Stimulated activated CD8-positive, alpha-beta memory T cell treated with anti-CD3 and anti-CD28 coated beads, Interleukin-12 subunit alpha, Interleukin-12 subunit beta, amount 100 ng/mL, for 4 hours (primary cell): Measurements from ENCODE around the gene LONRF2.

Experiments used
- DNase-seq: peaks from one replicate; pipeline ENCODE4 v3.0.0-alpha.2; 2020; ENCODE audit warnings: low read depth

The LONRF2 gene

GRCh38 chr2:100301881-100302584 is 20.3 kb downstream of the LONRF2 start:
- DNase-seq = no peak

GRCh38 chr2:100299548-100299947 is 22.8 kb downstream of the LONRF2 start:
- DNase-seq = no peak

- no peak for DNase-seq
Observed at GRCh38 chr2:100297511-100297910, 24.8 kb downstream of the LONRF2 start.

- no peak for DNase-seq
Observed at GRCh38 chr2:100294162-100294497, 28.2 kb downstream of the LONRF2 start.

GRCh38 chr2:100293341-100294161 is 28.8 kb downstream of the LONRF2 start:
- DNase-seq = no peak

GRCh38 chr2:100292022-100292580 is 30.2 kb downstream of the LONRF2 start:
- no peak for DNase-seq

- DNase-seq = peak; percentile 15
Observed at GRCh38 chr2:100291152-100291970, 30.9 kb downstream of the LONRF2 start.

GRCh38 chr2:100290718-100291151 is 31.6 kb downstream of the LONRF2 start:
- DNase-seq = no peak

GRCh38 chr2:100289020-100289419 is 33.3 kb downstream of the LONRF2 start:
- no peak for DNase-seq

GRCh38 chr2:100286318-100286717 is 36.0 kb downstream of the LONRF2 start:
- no peak for DNase-seq

GRCh38 chr2:100285691-100286090 is 36.6 kb downstream of the LONRF2 start:
- DNase-seq = no peak

GRCh38 chr2:100285011-100285410 is 37.3 kb downstream of the LONRF2 start:
- no peak for DNase-seq

- no peak for DNase-seq
Observed at GRCh38 chr2:100283724-100284501, 38.4 kb downstream of the LONRF2 start.

- DNase-seq = no peak
Observed at GRCh38 chr2:100281521-100282438, 40.5 kb downstream of the LONRF2 start.

- DNase-seq = no peak
Observed at GRCh38 chr2:100279586-100280534, 42.4 kb downstream of the LONRF2 start.

- DNase-seq = no peak
Observed at GRCh38 chr2:100278986-100279385, 43.3 kb downstream of the LONRF2 start.

- no peak for DNase-seq
Observed at GRCh38 chr2:100278501-100278900, 43.8 kb downstream of the LONRF2 start.

GRCh38 chr2:100277540-100278207 is 44.6 kb downstream of the LONRF2 start:
- DNase-seq = no peak

GRCh38 chr2:100276716-100277115 is 45.6 kb downstream of the LONRF2 start:
- no peak for DNase-seq
